ENCODE measurements around the gene SLC38A2.

The SLC38A2 gene

GRCh38 chr12:46373301-46374296 lies 1.0 kb upstream of the SLC38A2 start:
- DNase-seq = peak; percentile 72
- TF ChIP-seq CTCF (IDR thresholded peaks at IDR 0.05; ENCODE audit: borderline replicate concordance, extremely low read depth, low read length, poor library complexity, severe bottlenecking) = peak; percentile 37
- TF ChIP-seq EZH2 (IDR thresholded peaks at IDR 0.05; ENCODE audit: borderline replicate concordance, low read depth, low read length, severe bottlenecking) = no peak
- peak; percentile 35 for ATAC-seq (ENCODE audit: insufficient read depth, low read depth)

GRCh38 chr12:46371718-46372543 lies 642 bp downstream of the SLC38A2 start:
- Histone ChIP-seq H3K4me1 (ENCODE audit: insufficient read depth, low read length) (peaks cover 61% of the 10 kb centered on the region), H2AFZ (ENCODE audit: low read depth, low read length) (peak overlapping the region; percentile 49; the same call in 1 of the 2 replicates), H3K36me3 (ENCODE audit: insufficient read depth, low read length) (peaks cover 50% of the 10 kb centered on the region), H3K9ac (ENCODE audit: low read depth, low read length) (peak overlapping the region; percentile 97), H3K79me2 (ENCODE audit: insufficient read depth, low read length) (peaks cover 59% of the 10 kb centered on the region), H3K4me2 (ENCODE audit: insufficient read depth, low read length) (peak overlapping the region; percentile 86), H4K20me1 (ENCODE audit: insufficient read depth, low read length) (peaks cover 48% of the 10 kb centered on the region), H3K9me3 (ENCODE audit: insufficient read depth, low read length, severe bottlenecking) (no peaks in the 10 kb centered on the region), H3K4me3 (ENCODE audit: low read depth in 1 of 2, low read length in 2 of 2) (peak overlapping the region; percentile 71 to 86), H3K27me3 (ENCODE audit: insufficient read depth, low read length, poor library complexity) (no peaks in the 10 kb centered on the region), H3K27ac (ENCODE audit: low read length) (peak overlapping the region; percentile 98)
- peak; percentile 46 for ATAC-seq (ENCODE audit: insufficient read depth, low read depth)
- peak; percentile 74 for DNase-seq
- no peak for TF ChIP-seq EZH2 (IDR thresholded peaks at IDR 0.05; ENCODE audit: borderline replicate concordance, low read depth, low read length, severe bottlenecking)
- TF ChIP-seq CTCF (IDR thresholded peaks at IDR 0.05; ENCODE audit: borderline replicate concordance, extremely low read depth, low read length, poor library complexity, severe bottlenecking) = no peak

More at GRCh38 chr12:46373301-46374296, 1.0 kb upstream of the SLC38A2 start:
- peaks cover 33% of the 10 kb centered on the region for H3K36me3 ChIP-seq (ENCODE audit: insufficient read depth, low read length)
- H3K9ac ChIP-seq (ENCODE audit: low read depth, low read length) = peak overlapping the region; percentile 97
- H3K4me1 ChIP-seq (ENCODE audit: insufficient read depth, low read length) = peaks cover 44% of the 10 kb centered on the region
- H3K9me3 ChIP-seq (ENCODE audit: insufficient read depth, low read length, severe bottlenecking) = no peaks in the 10 kb centered on the region
- peaks cover 42% of the 10 kb centered on the region for H3K79me2 ChIP-seq (ENCODE audit: insufficient read depth, low read length)
- peaks cover 31% of the 10 kb centered on the region for H4K20me1 ChIP-seq (ENCODE audit: insufficient read depth, low read length)
- H2AFZ ChIP-seq (ENCODE audit: low read depth, low read length) = peak overlapping the region; percentile 85
- peak overlapping the region; percentile 84 for H3K27ac ChIP-seq (ENCODE audit: low read length)
- peak overlapping the region; percentile 86 for H3K4me2 ChIP-seq (ENCODE audit: insufficient read depth, low read length)
- H3K4me3 ChIP-seq (ENCODE audit: low read depth in 1 of 2, low read length in 2 of 2) = peak overlapping the region; percentile 39 to 71; a peak in 3 of 4 replicates
- no peaks in the 10 kb centered on the region for H3K27me3 ChIP-seq (ENCODE audit: insufficient read depth, low read length, poor library complexity)

- Histone ChIP-seq H3K36me3 (ENCODE audit: insufficient read depth, low read length) (peaks cover 59% of the 10 kb centered on the region), H3K4me3 (ENCODE audit: low read depth in 1 of 2, low read length in 2 of 2) (peak overlapping the region; percentile 71 to 86), H3K4me1 (ENCODE audit: insufficient read depth, low read length) (peaks cover 66% of the 10 kb centered on the region)
Measured at GRCh38 chr12:46370792-46371717, 1.5 kb downstream of the SLC38A2 start.

More at GRCh38 chr12:46370792-46371717, 1.5 kb downstream of the SLC38A2 start:
- TF ChIP-seq EZH2 (IDR thresholded peaks at IDR 0.05; ENCODE audit: borderline replicate concordance, low read depth, low read length, severe bottlenecking) = no peak
- TF ChIP-seq CTCF (IDR thresholded peaks at IDR 0.05; ENCODE audit: borderline replicate concordance, extremely low read depth, low read length, poor library complexity, severe bottlenecking) = peak; percentile 30
- peaks cover 56% of the 10 kb centered on the region for H4K20me1 ChIP-seq (ENCODE audit: insufficient read depth, low read length)
- DNase-seq = peak; percentile 94
- ATAC-seq (ENCODE audit: insufficient read depth, low read depth) = peak; percentile 62
- H3K27me3 ChIP-seq (ENCODE audit: insufficient read depth, low read length, poor library complexity) = no peaks in the 10 kb centered on the region
- H3K4me2 ChIP-seq (ENCODE audit: insufficient read depth, low read length) = peak overlapping the region; percentile 86
- peaks cover 67% of the 10 kb centered on the region for H3K79me2 ChIP-seq (ENCODE audit: insufficient read depth, low read length)
- peak overlapping the region; percentile 98 for H3K27ac ChIP-seq (ENCODE audit: low read length)
- H3K9ac ChIP-seq (ENCODE audit: low read depth, low read length) = peak overlapping the region; percentile 97
- H2AFZ ChIP-seq (ENCODE audit: low read depth, low read length) = peak overlapping the region; percentile 49; the same call in 1 of the 2 replicates
- no peaks in the 10 kb centered on the region for H3K9me3 ChIP-seq (ENCODE audit: insufficient read depth, low read length, severe bottlenecking)
